Osteoblast (primary cell): ENCODE measurements around the gene TMEM219. TPM values are rescaled to one million over a fixed set of nuclear protein-coding genes. Genes with fewer than 3 reads are reported as not detected.

ENCODE experiments used
- DNase-seq: peaks from one replicate; pipeline ENCODE4 v3.0.0; 2011; ENCODE audit warnings: low spot score, mixed read lengths; ENCODE audit not compliant: insufficient read length; ENCODE audit errors: missing footprints
- H2AFZ ChIP-seq: 2 replicates; pipeline ENCODE4 v1.6.0; 2011; ENCODE audit warnings: mild to moderate bottlenecking, low read length
- H3K27ac ChIP-seq: 2 replicates; pipeline ENCODE4 v1.5.1; 2011; ENCODE audit warnings: mild to moderate bottlenecking, low read depth, low read length, moderate library complexity
- H3K27me3 ChIP-seq: 2 replicates; pipeline ENCODE4 v1.6.0; 2012; ENCODE audit warnings: mild to moderate bottlenecking, control low read depth, inconsistent platforms, low read length, moderate library complexity; ENCODE audit not compliant: insufficient read depth
- H3K36me3 ChIP-seq: 2 replicates; pipeline ENCODE4 v1.5.1; 2011; ENCODE audit warnings: mild to moderate bottlenecking, low read length, control low read depth, moderate library complexity; ENCODE audit not compliant: insufficient read depth
- H3K4me1 ChIP-seq: 2 replicates; pipeline ENCODE4 v1.5.1; 2011; ENCODE audit warnings: mild to moderate bottlenecking, low read length, control low read depth, moderate library complexity; ENCODE audit not compliant: insufficient read depth
- H3K4me2 ChIP-seq: 2 replicates; pipeline ENCODE4 v1.6.0; 2011; ENCODE audit warnings: mild to moderate bottlenecking, low read length; ENCODE audit not compliant: insufficient read depth
- H3K4me3 ChIP-seq: fragments of 200-600 bp; sonication (generic); 3 replicates; pipeline ENCODE4 v1.5.1; 2012; ENCODE audit warnings: mild to moderate bottlenecking, low read length, inconsistent platforms; ENCODE audit not compliant: insufficient read depth
- H3K79me2 ChIP-seq: 2 replicates; pipeline ENCODE4 v1.6.0; 2012; ENCODE audit warnings: mild to moderate bottlenecking, low read length, control low read depth, inconsistent platforms; ENCODE audit not compliant: insufficient read depth
- H3K9me3 ChIP-seq: 2 replicates; pipeline ENCODE4 v1.5.1; 2011; ENCODE audit warnings: low read depth, low read length, control low read depth
- H4K20me1 ChIP-seq: 2 replicates; pipeline ENCODE4 v1.6.0; 2012; ENCODE audit warnings: mild to moderate bottlenecking, low read length, control low read depth; ENCODE audit not compliant: insufficient read depth
- CTCF ChIP-seq: IDR thresholded peaks from 2 replicates; pipeline ENCODE4 v1.5.1; 2011; ENCODE audit warnings: mild to moderate bottlenecking, low read depth, low read length, moderate library complexity; ENCODE audit errors: extremely low read depth
- total RNA-seq: library from RNA; depleted of rRNA; stranded (reverse); fragments of >200 nt; gene quantifications from 2 replicates; pipeline ENCODE4 v1.2.3, GENCODE V29; 2012

The TMEM219 gene
- total RNA-seq, 1 donor = 84.0 TPM

- no peak for TF ChIP-seq CTCF
- no peak overlapping the region for H3K4me2 ChIP-seq
- no peak overlapping the region for H2AFZ ChIP-seq
- no peak overlapping the region for H3K27ac ChIP-seq
- DNase-seq = no peak
- peaks cover 20% of the 10 kb centered on the region for H4K20me1 ChIP-seq
- no peaks in the 10 kb centered on the region for H3K4me1 ChIP-seq
- peaks cover 6% of the 10 kb centered on the region for H3K79me2 ChIP-seq
- H3K9me3 ChIP-seq = no peaks in the 10 kb centered on the region
- no peaks in the 10 kb centered on the region for H3K27me3 ChIP-seq
- H3K4me3 ChIP-seq = no peak overlapping the region
- H3K36me3 ChIP-seq = peaks cover 94% of the 10 kb centered on the region
Measured at GRCh38 chr16:29985271-29985811, 23.5 kb downstream of the TMEM219 start.

GRCh38 chr16:29986231-29986630 lies 24.4 kb downstream of the TMEM219 start:
- no peak overlapping the region for H3K4me3 ChIP-seq
- peaks cover 90% of the 10 kb centered on the region for H3K36me3 ChIP-seq

GRCh38 chr16:29986931-29987330 lies 25.1 kb downstream of the TMEM219 start:
- Histone ChIP-seq H3K4me1 (no peaks in the 10 kb centered on the region), H4K20me1 (peaks cover 17% of the 10 kb centered on the region), H3K79me2 (peaks cover 2% of the 10 kb centered on the region), H3K4me2 (no peak overlapping the region), H3K9me3 (no peaks in the 10 kb centered on the region), H3K27me3 (no peaks in the 10 kb centered on the region), H3K27ac (no peak overlapping the region), H2AFZ (no peak overlapping the region), H3K36me3 (peaks cover 87% of the 10 kb centered on the region), H3K4me3 (no peak overlapping the region)
- no peak for TF ChIP-seq CTCF
- DNase-seq = no peak

More at GRCh38 chr16:29986231-29986630, 24.4 kb downstream of the TMEM219 start:
- no peaks in the 10 kb centered on the region for H3K9me3 ChIP-seq
- H3K4me1 ChIP-seq = no peaks in the 10 kb centered on the region
- DNase-seq = no peak
- no peak overlapping the region for H3K27ac ChIP-seq
- no peaks in the 10 kb centered on the region for H3K27me3 ChIP-seq
- H3K4me2 ChIP-seq = no peak overlapping the region
- TF ChIP-seq CTCF = no peak
- H4K20me1 ChIP-seq = peaks cover 20% of the 10 kb centered on the region
- H2AFZ ChIP-seq = no peak overlapping the region
- H3K79me2 ChIP-seq = peaks cover 2% of the 10 kb centered on the region

GRCh38 chr16:29987371-29988085 lies 25.6 kb downstream of the TMEM219 start:
- no peak for TF ChIP-seq CTCF
- Histone ChIP-seq H3K79me2 (peaks cover 2% of the 10 kb centered on the region), H3K4me3 (no peak overlapping the region), H3K36me3 (peaks cover 86% of the 10 kb centered on the region), H4K20me1 (peaks cover 11% of the 10 kb centered on the region), H2AFZ (no peak overlapping the region), H3K4me1 (no peaks in the 10 kb centered on the region), H3K27ac (no peak overlapping the region), H3K9me3 (no peaks in the 10 kb centered on the region), H3K4me2 (no peak overlapping the region), H3K27me3 (no peaks in the 10 kb centered on the region)
- no peak for DNase-seq
